ENCODE results near the gene SV2B. TPM values are rescaled to one million over a fixed set of nuclear protein-coding genes. Genes with fewer than 3 reads are reported as not detected.

Gene SV2B
- total and polyA plus RNA-seq, 9 of the 15 experiments (the other 6 are each of a cell fraction or from before 2014, with no cell fraction given), result 0.01 to 0.25 (median 0.11) TPM

GRCh38 chr15:91117375-91117774 lies 17.3 kb downstream of the SV2B start:
- no peak overlapping the region for H3K4me3 ChIP-seq
- WGBS (ENCODE audit: insufficient coverage, low coverage, missing lambda C conversion rate), result 0% methylated on average over 1 of the region's 1 CpG
- no peak for DNase-seq (ENCODE audit: extremely low read depth in 1 of 4, low spot score in 3 of 4)
- H3K27me3 ChIP-seq (ENCODE audit: control insufficient read depth in 2 of 2, insufficient read depth in 2 of 2, low read length in 2 of 2), result peaks cover 12 to 24% of the 10 kb centered on the region in 2 experiments; a peak in 3 of 5 replicates
- FAIRE-seq, result no peak
- H4K20me1 ChIP-seq (replicated peaks; ENCODE audit: control insufficient read depth, insufficient read depth, low read length), result no peaks in the 10 kb centered on the region
- H3K4me1 ChIP-seq (replicated peaks in 1 of 2; ENCODE audit: control insufficient read depth in 2 of 2, insufficient read depth in 2 of 2, low read length in 2 of 2), result no peaks in the 10 kb centered on the region
- ChIA-PET CTCF (ENCODE audit: low intra/inter-chr PET ratio) (no interaction called here), POLR2A (no interaction called here)
- no peaks in the 10 kb centered on the region for H3K9me1 ChIP-seq (ENCODE audit: control insufficient read depth, insufficient read depth, low read length)
- intact Hi-C loops (cut with micrococcal nuclease) (no loop called here), in situ Hi-C loops (cut with MboI) (no loop called here)
- no TSS peak for BruUV-seq (replicated peaks)
- no peaks in the 10 kb centered on the region for H3K79me2 ChIP-seq (ENCODE audit: control insufficient read depth, insufficient read depth, low read length)
- H3K36me3 ChIP-seq (ENCODE audit: control insufficient read depth, insufficient read depth, low read length), result no peaks in the 10 kb centered on the region
- H3K4me2 ChIP-seq (ENCODE audit: insufficient read depth, low read length), result no peak overlapping the region
- H2AFZ ChIP-seq (ENCODE audit: low read depth, low read length), result no peak overlapping the region
- no peak for ATAC-seq
- no peak overlapping the region for H3K9ac ChIP-seq (ENCODE audit: insufficient read depth in 1 of 2, low read depth in 2 of 2, low read length in 2 of 2)
- H3K27ac ChIP-seq (ENCODE audit: extremely low read depth, low read depth, low read length), result no peak overlapping the region
- H3K9me3 ChIP-seq (replicated peaks; ENCODE audit: control insufficient read depth, insufficient read depth, low read depth, low read length), result no peaks in the 10 kb centered on the region
- TF ChIP-seq POLR2B (IDR thresholded peaks at IDR 0.05; ENCODE audit: low read depth, partially characterized antibody), result no peak
- TF ChIP-seq, protein P1, sequence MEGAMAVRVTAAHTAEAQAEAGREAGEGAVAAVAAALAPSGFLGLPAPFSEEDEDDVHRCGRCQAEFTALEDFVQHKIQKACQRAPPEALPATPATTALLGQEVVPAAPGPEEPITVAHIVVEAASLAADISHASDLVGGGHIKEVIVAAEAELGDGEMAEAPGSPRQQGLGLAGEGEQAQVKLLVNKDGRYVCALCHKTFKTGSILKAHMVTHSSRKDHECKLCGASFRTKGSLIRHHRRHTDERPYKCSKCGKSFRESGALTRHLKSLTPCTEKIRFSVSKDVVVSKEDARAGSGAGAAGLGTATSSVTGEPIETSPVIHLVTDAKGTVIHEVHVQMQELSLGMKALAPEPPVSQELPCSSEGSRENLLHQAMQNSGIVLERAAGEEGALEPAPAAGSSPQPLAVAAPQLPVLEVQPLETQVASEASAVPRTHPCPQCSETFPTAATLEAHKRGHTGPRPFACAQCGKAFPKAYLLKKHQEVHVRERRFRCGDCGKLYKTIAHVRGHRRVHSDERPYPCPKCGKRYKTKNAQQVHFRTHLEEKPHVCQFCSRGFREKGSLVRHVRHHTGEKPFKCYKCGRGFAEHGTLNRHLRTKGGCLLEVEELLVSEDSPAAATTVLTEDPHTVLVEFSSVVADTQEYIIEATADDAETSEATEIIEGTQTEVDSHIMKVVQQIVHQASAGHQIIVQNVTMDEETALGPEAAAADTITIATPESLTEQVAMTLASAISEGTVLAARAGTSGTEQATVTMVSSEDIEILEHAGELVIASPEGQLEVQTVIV (CRISPR knock-in tag; IDR thresholded peaks at IDR 0.05; ENCODE audit: borderline replicate concordance), result no peak
- no peak for TF ChIP-seq PHB (CRISPR knock-in tag; IDR thresholded peaks at IDR 0.05)

Measured in K562 (cell line).